Measurements from ENCODE around the gene NDOR1. TPM values are rescaled to one million over a fixed set of nuclear protein-coding genes. Genes with fewer than 3 reads are reported as not detected.
A peak's percentile ranks its signal among the peaks of the same experiment; 100 is the strongest.

Gene NDOR1
- total RNA-seq, 6 experiments from 2014 or later = 13.1 to 17.3 (median 16.6) TPM

GRCh38 chr9:137199411-137200121, 5.9 kb upstream of the NDOR1 start:
- Mint-ChIP-seq H3K27me3 (ENCODE audit: insufficient read depth) (peaks cover 3% of the 10 kb centered on the region), H3K36me3 (ENCODE audit: low read depth) (no peaks in the 10 kb centered on the region), H3K4me3 (peak overlapping the region; percentile 87), H3K27ac (peak overlapping the region; percentile 48; the same call in 1 of the 2 replicates), H3K4me1 (ENCODE audit: low read depth) (peaks cover 21% of the 10 kb centered on the region), H3K9me3 (no peaks in the 10 kb centered on the region)
- no peak for DNase-seq
- TF ChIP-seq CTCF (IDR thresholded peaks at IDR 0.05) = peak; percentile 34; the same call in 1 of the 2 replicates

GRCh38 chr9:137200311-137201204, 4.9 kb upstream of the NDOR1 start, which contains the start of gene TPRN:
Gene TPRN, minus strand, starts transcription at chr9:137200741. Its CDS starts 30 bp downstream, at chr9:137200711.
- H3K4me3 Mint-ChIP-seq = peak within 1 kb of the TSS; percentile 87
- H3K27me3 Mint-ChIP-seq (ENCODE audit: insufficient read depth) = peaks cover 3% of the 10 kb centered on the region
- H3K4me1 Mint-ChIP-seq (ENCODE audit: low read depth) = peaks cover 22% of the 10 kb centered on the region
- peak; percentile 97 for DNase-seq
- no peaks in the 10 kb centered on the region for H3K9me3 Mint-ChIP-seq
- peak within 1 kb of the TSS; percentile 48; the same call in 1 of the 2 replicates for H3K27ac Mint-ChIP-seq
- TF ChIP-seq CTCF (IDR thresholded peaks at IDR 0.05) = no peak
- H3K36me3 Mint-ChIP-seq (ENCODE audit: low read depth) = no peaks in the 10 kb centered on the region

- TF ChIP-seq CTCF (IDR thresholded peaks at IDR 0.05) = no peak
- Mint-ChIP-seq H3K36me3 (ENCODE audit: low read depth) (peaks cover under 1% of the 10 kb centered on the region; the same call in 1 of the 2 replicates), H3K27me3 (ENCODE audit: insufficient read depth) (peaks cover 3% of the 10 kb centered on the region), H3K4me1 (ENCODE audit: low read depth) (peaks cover 28% of the 10 kb centered on the region), H3K9me3 (no peaks in the 10 kb centered on the region), H3K27ac (peak overlapping the region; percentile 17; the same call in 1 of the 2 replicates), H3K4me3 (peak overlapping the region; percentile 85)
- no peak for DNase-seq
Observed at GRCh38 chr9:137201205-137201868, 4.2 kb upstream of the NDOR1 start.

GRCh38 chr9:137202966-137203365, 2.5 kb upstream of the NDOR1 start:
- H3K9me3 Mint-ChIP-seq = no peaks in the 10 kb centered on the region

More at GRCh38 chr9:137202966-137203365, 2.5 kb upstream of the NDOR1 start:
- Mint-ChIP-seq H3K4me1 (ENCODE audit: low read depth) (peaks cover 42% of the 10 kb centered on the region), H3K4me3 (no peak overlapping the region), H3K27me3 (ENCODE audit: insufficient read depth) (peaks cover 1% of the 10 kb centered on the region), H3K36me3 (ENCODE audit: low read depth) (peaks cover 14% of the 10 kb centered on the region), H3K27ac (no peak overlapping the region)
- TF ChIP-seq CTCF (IDR thresholded peaks at IDR 0.05) = no peak
- DNase-seq = no peak
